HUES6 (cell line): ENCODE measurements around the gene KAT14.
"Not testable (repeated sequence)": the region's sequence is repeated elsewhere in the genome, so short reads cannot be mapped to it uniquely, and the experiment has no call there.

ENCODE experiments used
- H3K27ac ChIP-seq: 2 replicates; pipeline ENCODE4 v1.7.0; 2013; ENCODE audit warnings: low read depth, mild to moderate bottlenecking, low read length, inconsistent platforms
- H3K27me3 ChIP-seq: 2 replicates; pipeline ENCODE4 v1.6.1; 2013; ENCODE audit warnings: low read length; ENCODE audit not compliant: control insufficient read depth, insufficient read depth
- H3K36me3 ChIP-seq: 2 replicates; pipeline ENCODE4 v1.6.1; 2013; ENCODE audit warnings: low read length; ENCODE audit not compliant: control insufficient read depth, insufficient read depth
- H3K4me1 ChIP-seq: 2 replicates; pipeline ENCODE4 v1.6.1; 2013; ENCODE audit warnings: low read length; ENCODE audit not compliant: control insufficient read depth, insufficient read depth
- H3K4me3 ChIP-seq: 2 replicates; pipeline ENCODE4 v1.5.1; 2013; ENCODE audit warnings: low read depth, low read length
- H3K9ac ChIP-seq: one replicate; pipeline ENCODE4 v1.6.1; 2013; ENCODE audit warnings: mild to moderate bottlenecking, low read length
- H3K9me3 ChIP-seq: 2 replicates; pipeline ENCODE4 v1.6.1; 2013; ENCODE audit warnings: low read depth, low read length; ENCODE audit not compliant: control insufficient read depth, insufficient read depth

Gene KAT14

GRCh38 chr20:18224968-18225568 is 87.4 kb downstream of the KAT14 start:
- no peaks in the 10 kb centered on the region for H3K9me3 ChIP-seq
- H3K4me1 ChIP-seq, result peaks cover 14% of the 10 kb centered on the region
- no peak overlapping the region for H3K4me3 ChIP-seq
- H3K36me3 ChIP-seq, result no peaks in the 10 kb centered on the region
- 0 out of 2 replicates have a peak overlapping the region, but pooled peaks have one; percentile 1 for H3K27ac ChIP-seq
- H3K27me3 ChIP-seq, result no peaks in the 10 kb centered on the region
- no peak overlapping the region for H3K9ac ChIP-seq

- Histone ChIP-seq H3K9ac (no peak overlapping the region), H3K27ac (no peak overlapping the region)
Measured at GRCh38 chr20:18225632-18226031, 88.0 kb downstream of the KAT14 start.

GRCh38 chr20:18226741-18227140 is 89.1 kb downstream of the KAT14 start:
- not testable (repeated sequence) for H3K36me3 ChIP-seq, H3K27ac ChIP-seq, H3K9me3 ChIP-seq, H3K27me3 ChIP-seq, H3K4me3 ChIP-seq, H3K9ac ChIP-seq
- H3K4me1 ChIP-seq, result peaks cover 14% of the 10 kb centered on the region

More at GRCh38 chr20:18225632-18226031, 88.0 kb downstream of the KAT14 start:
- no peaks in the 10 kb centered on the region for H3K36me3 ChIP-seq
- no peaks in the 10 kb centered on the region for H3K9me3 ChIP-seq
- H3K27me3 ChIP-seq, result no peaks in the 10 kb centered on the region
- H3K4me3 ChIP-seq, result no peak overlapping the region
- peaks cover 14% of the 10 kb centered on the region for H3K4me1 ChIP-seq

- no peak overlapping the region for H3K4me3 ChIP-seq
Measured at GRCh38 chr20:18233408-18233943, 95.8 kb downstream of the KAT14 start.

More at GRCh38 chr20:18233408-18233943, 95.8 kb downstream of the KAT14 start:
- Histone ChIP-seq H3K9ac (no peak overlapping the region), H3K4me1 (no peaks in the 10 kb centered on the region), H3K36me3 (no peaks in the 10 kb centered on the region), H3K27me3 (no peaks in the 10 kb centered on the region), H3K27ac (no peak overlapping the region), H3K9me3 (no peaks in the 10 kb centered on the region)
